Measurements from ENCODE around the gene OR52L1. TPM values are rescaled to one million over a fixed set of nuclear protein-coding genes. Genes with fewer than 3 reads are reported as not detected.

OR52L1 gene
- total and polyA plus RNA-seq, 10 of the 15 experiments (the other 5 are each of a cell fraction or from before 2014, with no cell fraction given): not detected

GRCh38 chr11:6006395-6006794 is 19.6 kb upstream of the OR52L1 start (continued):
- no peak for TF ChIP-seq EZH2 (IDR thresholded peaks at IDR 0.05; ENCODE audit: borderline replicate concordance, control insufficient read depth, low read depth, low read length)

GRCh38 chr11:6002202-6002699 is 15.5 kb upstream of the OR52L1 start:
- H3K4me2 ChIP-seq (ENCODE audit: control insufficient read depth, insufficient read depth): no peak overlapping the region
- 8% methylated on average over 7 of the region's 7 CpGs for whole genome bisulfite sequencing (ENCODE audit: insufficient coverage, insufficient replicate concordance, low lambda C conversion rate, missing lambda C conversion rate)
- no peaks in the 10 kb centered on the region for H3K79me2 ChIP-seq (ENCODE audit: control insufficient read depth, insufficient read depth, low read length)
- no peaks in the 10 kb centered on the region for H3K9me3 ChIP-seq (replicated peaks; ENCODE audit: control insufficient read depth, insufficient read depth, low read length)
- ChIA-PET SMC1A (ENCODE audit: uncharacterized antibody, unreplicated experiment) (no interaction called here), POLR2A (no interaction called here), CTCF (no interaction called here), RAD21 (ENCODE audit: unreplicated experiment) (no interaction called here)
- no peaks in the 10 kb centered on the region for H3K4me1 ChIP-seq (ENCODE audit: control insufficient read depth, insufficient read depth, low read length)
- no peak overlapping the region for H3K27ac ChIP-seq (ENCODE audit: control insufficient read depth, insufficient read depth)
- in situ Hi-C loops (cut with MboI) (no loop called here), intact Hi-C loops (cut with micrococcal nuclease; ENCODE audit: unreplicated experiment) (no loop called here)
- ATAC-seq (no peak), DNase-seq (ENCODE audit: low read depth, low spot score) (no peak), FAIRE-seq (no peak)
- no TSS peak for BruUV-seq (replicated peaks)
- no peaks in the 10 kb centered on the region for H3K27me3 ChIP-seq (replicated peaks in 1 of 2; ENCODE audit: control insufficient read depth in 2 of 2, insufficient read depth in 2 of 2, low read length in 1 of 2)
- no peak overlapping the region for H2AFZ ChIP-seq (ENCODE audit: control insufficient read depth, low read depth, low read length)
- H3K4me3 ChIP-seq: no peak overlapping the region
- no peaks in the 10 kb centered on the region for H4K20me1 ChIP-seq (ENCODE audit: control insufficient read depth, insufficient read depth)
- H3K9ac ChIP-seq (ENCODE audit: control insufficient read depth, insufficient read depth, low read length): no peak overlapping the region
- no peaks in the 10 kb centered on the region for H3K36me3 ChIP-seq (ENCODE audit: control insufficient read depth in 2 of 2, insufficient read depth in 2 of 2, low read length in 1 of 2)
- TF ChIP-seq MTA3 (IDR thresholded peaks at IDR 0.05; ENCODE audit: borderline replicate concordance, low read length) (no peak), RUNX3 (IDR thresholded peaks at IDR 0.05; ENCODE audit: low read length) (no peak), MTA2 (IDR thresholded peaks at IDR 0.05; ENCODE audit: low read depth) (no peak), PBX3 (IDR thresholded peaks at IDR 0.05; ENCODE audit: insufficient replicate concordance, low read depth, low read length) (no peak), IRF3 (IDR thresholded peaks at IDR 0.05) (no peak), SPI1 (IDR thresholded peaks at IDR 0.05; ENCODE audit: borderline replicate concordance, insufficient read depth, low read depth, low read length) (no peak), CBX5 (IDR thresholded peaks at IDR 0.05; ENCODE audit: low read depth) (no peak)
